NCI-H128 (cell line): ENCODE data around the gene ATP6AP1.
A peak's percentile ranks its signal among the peaks of the same experiment; 100 is the strongest.
"Not testable (repeated sequence)": the region's sequence is repeated elsewhere in the genome, so short reads cannot be mapped to it uniquely, and the experiment has no call there.

Experiments used
- DNase-seq: peaks from one replicate; lab custom pipeline; 2025; ENCODE audit not compliant: unreplicated experiment; lab: John Stamatoyannopoulos, UW

ATP6AP1 gene, protein sequence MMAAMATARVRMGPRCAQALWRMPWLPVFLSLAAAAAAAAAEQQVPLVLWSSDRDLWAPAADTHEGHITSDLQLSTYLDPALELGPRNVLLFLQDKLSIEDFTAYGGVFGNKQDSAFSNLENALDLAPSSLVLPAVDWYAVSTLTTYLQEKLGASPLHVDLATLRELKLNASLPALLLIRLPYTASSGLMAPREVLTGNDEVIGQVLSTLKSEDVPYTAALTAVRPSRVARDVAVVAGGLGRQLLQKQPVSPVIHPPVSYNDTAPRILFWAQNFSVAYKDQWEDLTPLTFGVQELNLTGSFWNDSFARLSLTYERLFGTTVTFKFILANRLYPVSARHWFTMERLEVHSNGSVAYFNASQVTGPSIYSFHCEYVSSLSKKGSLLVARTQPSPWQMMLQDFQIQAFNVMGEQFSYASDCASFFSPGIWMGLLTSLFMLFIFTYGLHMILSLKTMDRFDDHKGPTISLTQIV

DNA sequence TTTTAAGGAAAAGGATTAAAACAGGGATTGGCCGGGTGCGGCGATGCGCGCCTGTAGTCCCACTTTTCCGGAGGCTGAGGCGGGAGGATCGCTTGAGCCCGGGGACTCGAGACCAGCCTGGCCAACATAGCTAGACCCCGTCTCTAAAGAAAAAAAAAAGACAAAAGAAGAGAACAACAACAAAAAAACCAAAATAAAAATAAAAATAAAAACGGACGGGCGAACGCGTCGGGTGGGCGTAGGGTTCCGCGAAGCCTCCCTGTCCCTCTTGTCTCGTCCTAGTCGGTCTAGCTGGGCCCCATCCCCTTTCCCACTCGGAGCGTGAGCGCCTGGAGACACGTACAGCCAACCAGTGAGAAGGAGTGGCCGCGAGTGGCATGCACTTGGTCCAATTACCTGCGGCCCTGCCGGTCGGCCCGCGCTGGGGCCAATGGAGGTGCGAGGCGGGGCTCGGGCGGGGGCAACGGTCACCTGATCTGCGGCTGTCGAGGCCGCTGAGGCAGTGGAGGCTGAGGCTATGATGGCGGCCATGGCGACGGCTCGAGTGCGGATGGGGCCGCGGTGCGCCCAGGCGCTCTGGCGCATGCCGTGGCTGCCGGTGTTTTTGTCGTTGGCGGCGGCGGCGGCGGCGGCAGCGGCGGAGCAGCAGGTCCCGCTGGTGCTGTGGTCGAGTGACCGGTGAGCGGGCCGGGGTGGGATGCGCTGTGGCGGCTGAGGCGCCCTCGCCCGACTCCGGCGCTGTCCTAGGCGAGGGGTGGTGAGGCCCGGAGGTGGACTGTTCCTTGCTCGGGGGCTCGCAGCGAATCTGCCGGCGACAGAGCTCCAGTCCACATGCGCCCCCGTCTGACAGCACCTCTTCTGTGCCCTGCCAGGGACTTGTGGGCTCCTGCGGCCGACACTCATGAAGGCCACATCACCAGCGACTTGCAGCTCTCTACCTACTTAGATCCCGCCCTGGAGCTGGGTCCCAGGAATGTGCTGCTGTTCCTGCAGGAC lies at the start of gene ATP6AP1:
Gene ATP6AP1 (plus strand): TSS at position 502 of the 996 bp plus-strand sequence. CDS start 16 bp downstream, at position 518.
- DNase-seq = peak; percentile 82

DNA sequence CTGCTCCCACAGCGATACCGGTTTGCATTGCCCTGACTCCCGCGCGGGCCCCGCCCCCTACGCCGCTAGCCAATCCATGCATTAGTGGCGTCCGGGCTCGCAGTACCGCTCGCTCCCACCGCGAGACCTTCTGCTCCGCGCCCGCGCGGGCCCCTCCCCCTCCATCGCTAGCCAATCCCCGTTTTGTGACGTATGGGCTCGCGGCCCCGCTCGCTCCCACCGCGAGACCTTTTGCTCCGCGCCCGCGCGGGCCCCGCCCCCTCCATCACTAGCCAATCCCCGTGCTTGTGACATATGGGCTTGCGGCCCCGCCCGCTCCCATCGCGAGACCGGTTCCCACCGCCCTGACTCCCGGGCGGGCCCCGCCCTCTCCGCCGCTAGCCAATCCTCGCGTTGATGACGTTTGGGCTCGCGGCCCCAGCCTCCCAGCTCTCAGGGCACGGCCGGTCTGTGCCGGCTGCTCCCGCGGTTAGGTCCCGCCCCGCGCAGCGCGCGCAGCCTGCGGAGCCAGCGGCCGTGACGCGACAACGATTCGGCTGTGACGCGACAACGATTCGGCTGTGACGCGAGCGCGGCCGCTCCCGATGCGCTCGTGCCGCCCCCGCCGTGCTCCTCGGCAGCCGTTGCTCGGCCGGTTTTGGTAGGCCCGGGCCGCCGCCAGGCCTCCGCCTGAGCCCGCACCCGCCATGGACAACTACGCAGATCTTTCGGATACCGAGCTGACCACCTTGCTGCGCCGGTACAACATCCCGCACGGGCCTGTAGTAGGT lies 49.5 kb upstream of the ATP6AP1 start, which contains the start of gene EMD:
Gene EMD (plus strand): TSS at position 497 of the 770 bp plus-strand sequence. CDS start 190 bp downstream, at position 687.
- peak; percentile 96 for DNase-seq

DNA sequence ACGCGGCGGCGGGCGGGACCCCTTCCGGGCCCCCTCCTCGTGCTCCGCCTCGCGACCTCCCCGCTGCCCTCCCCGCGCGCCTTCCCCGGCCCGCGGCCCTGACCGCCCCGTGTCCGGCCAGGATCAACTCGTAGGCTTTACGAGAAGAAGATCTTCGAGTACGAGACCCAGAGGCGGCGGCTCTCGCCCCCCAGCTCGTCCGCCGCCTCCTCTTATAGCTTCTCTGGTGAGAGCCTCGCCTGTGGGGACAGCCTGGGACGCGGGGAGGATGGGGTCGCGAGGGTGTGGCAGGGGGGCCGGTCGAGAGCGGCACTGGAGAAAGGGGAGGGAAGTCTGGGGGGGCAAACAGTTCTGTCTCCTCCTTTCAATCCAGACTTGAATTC lies 48.9 kb upstream of the ATP6AP1 start:
- DNase-seq = no peak

DNA sequence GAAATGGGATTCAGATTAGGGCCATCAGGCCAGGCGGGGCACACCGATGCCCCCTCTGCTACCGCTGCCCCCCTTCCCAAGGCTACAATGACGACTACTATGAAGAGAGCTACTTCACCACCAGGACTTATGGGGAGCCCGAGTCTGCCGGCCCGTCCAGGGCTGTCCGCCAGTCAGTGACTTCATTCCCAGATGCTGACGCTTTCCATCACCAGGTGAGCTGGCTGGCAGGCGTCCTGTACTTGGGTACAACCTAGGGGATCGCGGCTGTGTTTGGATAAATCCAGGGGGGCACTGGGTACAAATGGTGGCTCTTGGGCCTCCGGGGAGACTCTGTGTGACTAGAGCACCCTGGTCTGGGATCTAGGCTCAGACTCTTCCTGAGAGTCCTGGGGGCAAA lies 48.3 kb upstream of the ATP6AP1 start:
- DNase-seq = no peak

DNA sequence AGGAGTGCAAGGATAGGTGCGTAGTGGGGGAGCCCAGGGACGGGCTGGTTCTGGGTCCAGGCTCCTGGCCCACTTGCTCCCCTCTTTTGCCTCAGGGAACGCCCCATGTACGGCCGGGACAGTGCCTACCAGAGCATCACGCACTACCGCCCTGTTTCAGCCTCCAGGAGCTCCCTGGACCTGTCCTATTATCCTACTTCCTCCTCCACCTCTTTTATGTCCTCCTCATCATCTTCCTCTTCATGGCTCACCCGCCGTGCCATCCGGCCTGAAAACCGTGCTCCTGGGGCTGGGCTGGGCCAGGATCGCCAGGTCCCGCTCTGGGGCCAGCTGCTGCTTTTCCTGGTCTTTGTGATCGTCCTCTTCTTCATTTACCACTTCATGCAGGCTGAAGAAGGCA lies 47.7 kb upstream of the ATP6AP1 start:
- DNase-seq = no peak

GRCh38 chrX:154381271-154381670 lies 47.2 kb upstream of the ATP6AP1 start:
- no peak for DNase-seq

GRCh38 chrX:154382483-154383069 lies 45.9 kb upstream of the ATP6AP1 start:
- DNase-seq = no peak

DNA sequence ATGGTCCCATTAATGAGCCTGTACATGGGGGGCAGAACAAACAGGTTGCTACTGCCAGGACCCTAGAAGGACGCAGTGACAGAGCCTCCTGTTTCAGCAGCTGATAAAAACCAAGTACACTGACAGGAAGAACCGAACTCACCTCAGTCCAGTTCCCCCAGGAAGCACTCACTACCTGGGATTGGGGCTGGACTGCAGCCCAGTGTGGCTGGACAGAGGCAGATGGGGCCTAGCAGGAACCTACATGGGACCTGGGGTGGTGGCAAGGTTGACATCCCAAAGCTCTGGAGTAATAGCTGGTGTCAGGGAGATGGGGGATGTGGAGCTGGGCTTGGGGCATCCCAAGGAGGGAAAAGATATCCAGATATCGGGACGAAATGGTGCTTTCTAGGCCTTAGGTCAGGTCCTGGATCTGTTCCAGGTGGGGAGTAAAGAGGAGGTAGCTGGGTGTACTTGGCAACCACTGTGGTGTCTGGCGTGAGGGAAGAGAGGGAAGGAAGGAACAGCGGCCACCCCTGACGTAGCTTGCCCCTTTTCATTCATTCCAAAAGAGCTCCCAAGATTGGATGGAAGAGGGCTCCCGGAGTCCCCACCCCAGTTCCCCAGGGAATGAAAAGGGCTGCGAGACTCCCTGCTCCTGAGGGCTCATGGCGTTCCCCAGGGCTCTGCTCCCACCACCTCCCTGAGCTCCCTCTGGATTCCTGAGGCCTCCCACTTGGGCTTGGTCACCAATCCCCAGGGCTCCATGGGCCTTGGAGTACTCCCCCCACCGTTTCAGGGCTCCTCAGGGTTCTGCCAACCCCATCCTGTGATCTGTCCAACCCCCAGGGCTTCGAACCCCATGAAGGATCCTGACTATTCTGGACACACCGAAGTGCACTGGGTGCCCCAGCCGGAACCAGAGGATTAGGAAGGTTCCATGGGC lies 44.9 kb upstream of the ATP6AP1 start:
- no peak for DNase-seq

DNA sequence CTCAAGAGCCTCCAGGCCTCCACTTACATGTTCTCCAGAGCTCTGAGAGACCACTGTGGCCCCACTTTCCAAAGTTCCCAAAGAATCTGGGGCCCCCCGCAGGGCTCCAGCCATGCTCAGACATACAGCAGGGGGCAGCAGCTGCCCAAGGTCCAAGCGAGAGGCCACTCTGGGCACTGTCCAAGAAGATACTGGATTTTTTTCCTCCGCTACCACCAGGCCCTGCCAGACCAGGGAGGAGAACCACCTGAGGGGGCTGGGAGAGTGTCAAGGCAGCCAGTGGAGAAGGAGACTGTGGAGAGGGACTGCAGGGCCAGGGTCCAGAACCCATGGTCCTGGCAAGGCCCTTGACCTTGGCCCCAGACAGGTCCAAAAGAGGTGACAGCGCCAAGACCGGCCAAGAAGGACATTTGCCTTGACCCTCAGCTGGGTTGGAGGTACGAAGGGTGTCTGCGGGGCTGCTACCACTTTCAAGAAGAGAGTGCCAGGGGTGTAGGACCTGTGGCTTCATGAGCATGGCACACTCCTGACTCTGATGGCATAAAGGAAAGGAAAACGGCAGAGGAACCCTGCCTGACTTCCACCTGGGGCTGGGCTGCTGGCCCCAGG lies 44.1 kb upstream of the ATP6AP1 start:
- DNase-seq = no peak

DNA sequence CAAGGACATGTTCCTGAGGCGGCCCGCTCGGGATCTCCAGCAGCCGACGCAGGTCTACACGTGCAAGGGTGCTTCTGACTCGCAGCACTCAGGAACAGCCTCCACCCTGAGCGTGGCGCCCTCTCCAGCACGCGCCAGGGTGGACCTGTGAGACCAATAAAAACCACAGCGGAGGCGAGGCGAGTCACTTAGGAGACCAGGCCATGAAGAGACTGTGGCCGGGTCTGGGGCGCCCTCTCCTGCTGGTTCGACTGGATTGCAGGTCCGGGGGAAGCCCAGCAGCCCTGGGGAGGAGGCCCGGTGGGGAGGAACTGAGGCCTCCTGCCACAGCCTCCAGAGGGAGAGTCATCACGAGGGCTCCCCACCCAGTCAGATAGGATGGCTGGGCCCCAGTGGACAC lies 40.4 kb upstream of the ATP6AP1 start:
- not testable (repeated sequence) for DNase-seq

- DNase-seq = not testable (repeated sequence)
Measured at GRCh38 chrX:154388649-154389048, 39.8 kb upstream of the ATP6AP1 start.

- DNase-seq = not testable (repeated sequence)
Measured at GRCh38 chrX:154389812-154390747, 38.4 kb upstream of the ATP6AP1 start.

- DNase-seq = not testable (repeated sequence)
Measured at GRCh38 chrX:154396363-154396762, 32.1 kb upstream of the ATP6AP1 start.

GRCh38 chrX:154396973-154397887 lies 31.2 kb upstream of the ATP6AP1 start:
- no peak for DNase-seq

DNA sequence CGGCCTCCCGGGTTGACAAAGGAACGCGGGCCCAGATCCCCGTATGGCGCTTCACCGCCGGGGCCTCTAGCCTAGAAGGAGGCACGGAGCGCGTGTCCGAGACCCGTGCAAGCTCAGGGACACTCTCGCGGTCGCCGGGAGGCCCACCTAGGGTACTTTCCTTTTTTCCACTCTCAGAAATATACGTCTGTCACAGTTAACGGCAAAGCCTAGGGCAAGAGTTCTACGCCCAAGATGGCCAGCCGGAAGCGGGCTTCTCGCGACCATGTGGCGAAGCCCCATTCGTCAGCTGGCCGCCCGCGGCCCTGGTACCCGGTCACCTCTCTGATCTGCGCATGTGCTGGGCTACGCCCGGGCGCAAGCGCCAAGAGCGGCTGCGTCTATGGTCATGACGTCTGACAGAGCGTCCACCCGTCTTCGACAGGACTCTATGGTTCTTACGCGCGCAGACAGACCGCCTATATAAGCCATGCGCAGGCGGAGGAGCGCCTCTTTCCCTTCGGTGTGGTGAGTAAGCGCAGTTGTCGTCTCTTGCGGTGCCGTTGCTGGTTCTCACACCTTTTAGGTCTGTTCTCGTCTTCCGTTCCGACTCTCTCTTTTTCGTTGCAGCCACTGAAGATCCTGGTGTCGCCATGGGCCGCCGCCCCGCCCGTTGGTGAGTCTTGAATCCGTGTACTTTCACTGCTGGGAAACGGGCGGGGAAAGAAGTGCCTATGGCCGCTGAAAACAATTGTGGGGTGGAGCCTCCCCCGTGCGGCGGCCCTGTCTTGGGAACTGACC lies 30.4 kb upstream of the ATP6AP1 start, which contains the start of gene RPL10:
Gene RPL10 (plus strand): TSS at position 490 of the 780 bp plus-strand sequence. CDS start 143 bp downstream, at position 633.
- peak; percentile 92 for DNase-seq
